ENCODE measurements around the gene FBXO31.
A peak's percentile ranks its signal among the peaks of the same experiment; 100 is the strongest.

FBXO31 gene

DNA sequence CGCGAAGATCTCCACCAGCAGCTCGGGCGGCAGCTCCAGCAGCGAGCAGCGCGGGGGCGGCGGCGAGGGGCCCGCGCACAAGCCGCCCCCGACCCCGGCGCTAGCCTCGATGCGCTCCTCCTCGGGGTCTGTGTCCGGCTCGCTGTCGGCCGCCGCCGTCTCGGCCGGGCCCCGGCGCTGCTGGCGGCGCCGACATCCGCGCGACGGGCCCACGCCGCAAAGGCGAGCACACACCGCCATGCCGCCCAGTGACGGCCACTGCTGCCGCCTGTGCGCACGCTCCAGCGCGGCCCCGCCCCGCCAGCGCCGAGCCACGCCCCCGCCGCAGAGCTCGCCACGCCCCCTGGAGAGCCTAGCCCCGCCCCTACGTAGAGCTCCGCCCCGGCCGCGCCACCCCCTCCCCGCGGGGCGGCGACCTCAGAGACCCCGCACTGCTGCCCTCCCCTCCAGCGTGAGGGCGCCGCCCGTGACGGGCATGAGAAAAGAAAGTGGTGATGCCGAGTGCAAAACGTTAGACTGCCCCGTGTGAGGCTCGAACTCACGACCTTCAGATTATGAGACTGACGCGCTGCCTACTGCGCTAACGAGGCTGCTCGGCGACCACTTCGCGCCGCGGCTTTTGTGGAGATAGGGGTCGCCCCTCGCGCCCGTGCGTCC, at the start of gene FBXO31:
FBXO31 (minus strand) TSS at position 272 of the 657 bp plus-strand sequence; CDS start at position 240, 32 bp downstream.
- peak; percentile 88 for DNase-seq (ENCODE audit: low read depth)

DNA sequence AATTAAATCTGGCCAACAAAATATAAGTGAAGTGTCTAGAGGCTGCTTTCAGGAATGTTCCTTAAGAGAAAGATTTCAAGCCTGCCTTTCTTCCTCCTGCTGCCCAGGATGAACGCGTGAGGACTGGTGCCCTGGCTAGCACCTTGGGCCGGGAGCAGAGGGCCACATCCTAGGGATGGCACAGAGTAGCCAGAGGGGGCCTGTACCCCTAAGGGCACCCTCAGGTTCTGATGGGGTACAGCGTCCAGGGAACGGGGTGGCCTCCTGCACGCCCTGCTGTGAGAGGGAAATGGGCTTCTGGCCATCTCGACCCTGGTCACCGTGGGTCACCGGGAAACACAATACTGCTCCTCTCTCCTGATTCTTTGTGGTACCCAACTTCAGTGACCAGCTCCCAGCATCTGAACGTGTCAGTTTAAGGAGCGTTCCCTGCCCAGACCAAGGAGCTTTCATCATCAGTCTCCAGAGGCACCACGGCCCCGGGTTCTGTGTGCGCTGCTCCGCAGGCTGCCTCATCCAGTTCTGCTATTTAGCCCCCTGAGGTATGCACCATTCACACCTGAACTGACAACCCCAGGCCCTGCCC, 48.8 kb upstream of the FBXO31 start:
- DNase-seq (ENCODE audit: low read depth) = no peak

DNA sequence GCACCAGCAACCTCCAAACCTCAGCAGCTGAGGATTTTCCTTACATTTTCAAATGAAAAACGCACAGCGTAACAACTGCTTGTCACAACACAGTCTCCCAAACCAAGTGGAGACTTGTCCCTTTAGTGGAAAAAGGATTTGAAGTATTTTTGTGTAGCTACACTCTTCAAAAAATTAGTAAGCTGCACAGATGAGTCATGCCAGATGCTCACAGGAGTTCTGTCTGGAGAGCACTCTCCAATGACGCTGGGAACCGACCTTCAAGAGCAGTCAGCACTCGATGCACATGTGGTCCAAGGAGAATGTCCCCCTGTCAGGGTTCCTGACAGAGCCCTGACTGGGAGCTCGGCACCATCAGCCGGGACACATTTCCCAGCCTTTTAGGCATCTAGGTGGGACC, 48.4 kb upstream of the FBXO31 start:
- DNase-seq (ENCODE audit: low read depth) = no peak

- DNase-seq (ENCODE audit: low read depth) = no peak
Observed at GRCh38 chr16:87426423-87427215, 43.0 kb upstream of the FBXO31 start.

GRCh38 chr16:87425941-87426340, 42.4 kb upstream of the FBXO31 start:
- DNase-seq (ENCODE audit: low read depth) = no peak

DNA sequence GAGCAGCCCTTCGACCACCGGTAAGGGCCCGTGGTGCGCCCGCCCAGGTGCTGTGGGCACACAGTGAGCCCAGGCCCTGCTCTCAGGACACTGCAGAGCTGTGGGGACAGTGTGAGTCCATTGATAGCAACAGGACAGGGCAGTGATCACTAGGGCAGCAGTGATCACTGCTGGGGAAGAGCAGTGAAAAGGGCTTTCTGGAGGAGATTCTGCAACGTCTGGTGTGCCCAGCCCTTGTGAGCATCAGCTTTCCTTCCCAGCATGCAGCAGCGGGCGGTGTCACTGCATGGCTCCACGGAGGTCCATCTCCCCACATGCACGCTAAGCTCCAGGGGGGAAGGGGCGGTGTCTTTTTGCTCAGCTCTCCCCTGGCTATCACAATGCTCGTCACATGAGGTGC, 40.7 kb upstream of the FBXO31 start:
- DNase-seq (ENCODE audit: low read depth) = no peak

DNA sequence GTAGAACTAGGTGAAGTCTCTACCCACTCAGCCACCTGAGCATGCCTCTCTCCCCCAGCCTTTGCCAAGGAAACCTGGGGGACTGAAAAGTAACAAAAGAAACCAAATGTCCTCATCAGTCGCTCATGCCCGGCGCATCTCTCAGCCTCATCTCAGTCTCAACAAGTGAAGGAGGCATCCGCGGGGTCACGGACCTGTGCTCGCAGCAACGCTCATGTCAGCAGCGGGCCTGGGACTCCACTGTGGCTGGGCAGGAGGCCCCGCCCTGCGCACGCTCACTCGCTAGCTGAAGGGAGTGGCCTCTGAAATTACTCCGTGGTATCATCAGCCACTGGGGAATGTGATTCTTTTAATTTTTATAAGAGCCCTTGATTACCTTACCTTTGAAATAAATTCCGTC, 39.9 kb upstream of the FBXO31 start:
- DNase-seq (ENCODE audit: low read depth) = no peak

GRCh38 chr16:87422106-87422505, 38.5 kb upstream of the FBXO31 start:
- DNase-seq (ENCODE audit: low read depth) = no peak

GRCh38 chr16:87421003-87421912, 37.7 kb upstream of the FBXO31 start:
- no peak for DNase-seq (ENCODE audit: low read depth)

DNA sequence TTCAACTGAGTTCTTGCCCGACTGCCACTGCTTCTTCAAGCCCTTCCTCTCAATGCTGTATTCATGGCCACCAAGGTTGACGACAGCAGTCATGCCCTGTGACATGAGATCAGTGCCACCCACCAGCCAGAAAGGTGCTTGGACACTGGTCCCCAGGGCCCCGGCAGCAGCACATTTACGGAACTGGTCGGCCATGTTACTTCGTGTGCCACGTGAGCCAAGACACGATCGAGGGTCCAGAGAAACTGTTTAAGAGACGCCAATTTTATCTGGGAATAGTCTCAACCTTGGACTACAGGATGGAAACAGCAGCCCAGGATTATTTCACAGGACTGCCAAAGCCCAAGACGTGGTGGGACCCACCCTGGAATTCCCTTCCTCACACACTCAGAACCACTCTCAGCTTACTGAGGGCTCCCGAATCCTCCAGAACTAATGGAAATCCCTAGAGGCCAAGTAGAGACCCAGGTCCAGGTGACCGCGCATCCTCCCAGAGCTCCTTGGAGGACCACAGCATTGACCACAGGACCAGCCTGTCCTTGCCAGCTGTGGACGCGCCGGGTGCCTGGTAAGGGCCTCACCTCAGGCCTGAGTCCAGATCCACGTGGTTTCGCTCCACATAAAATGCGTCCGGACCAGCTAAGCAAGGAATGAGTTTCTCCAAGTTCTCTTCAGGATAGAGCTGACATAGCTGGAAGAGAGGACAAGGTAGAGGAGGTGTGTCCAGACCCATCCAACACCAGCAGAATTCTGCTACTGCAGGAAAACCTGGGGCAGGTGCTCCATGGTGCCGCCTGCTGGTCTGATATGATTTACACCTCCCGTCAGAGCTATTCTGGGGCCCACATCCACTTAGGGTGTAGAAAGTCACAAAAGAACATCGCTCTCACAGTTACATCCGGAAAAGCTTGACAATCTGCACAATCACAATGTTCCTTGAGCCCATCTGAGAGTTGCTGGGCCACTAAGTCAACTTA, 36.7 kb upstream of the FBXO31 start:
- DNase-seq (ENCODE audit: low read depth) = no peak

- DNase-seq (ENCODE audit: low read depth) = no peak
Observed at GRCh38 chr16:87418644-87419043, 35.1 kb upstream of the FBXO31 start.

DNA sequence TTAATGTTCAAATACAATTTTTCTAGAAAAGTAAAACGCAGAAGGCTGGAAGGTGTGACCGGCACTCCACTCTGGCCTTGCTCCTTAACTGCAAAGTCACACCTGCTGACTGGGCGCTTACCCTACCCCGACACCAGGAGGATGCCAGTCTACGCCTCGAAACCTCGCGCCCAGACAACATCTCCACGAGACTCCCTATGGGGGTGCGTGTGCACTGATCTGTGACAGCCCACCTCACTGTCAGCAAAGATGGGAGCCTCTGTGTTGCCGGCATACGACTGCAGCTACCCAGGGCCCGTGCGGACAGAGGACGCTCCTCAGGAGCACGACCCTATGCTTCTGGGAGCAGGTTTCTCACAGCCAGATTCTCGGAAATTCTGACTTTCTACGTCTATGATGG, 34.6 kb upstream of the FBXO31 start:
- DNase-seq (ENCODE audit: low read depth) = no peak

DNA sequence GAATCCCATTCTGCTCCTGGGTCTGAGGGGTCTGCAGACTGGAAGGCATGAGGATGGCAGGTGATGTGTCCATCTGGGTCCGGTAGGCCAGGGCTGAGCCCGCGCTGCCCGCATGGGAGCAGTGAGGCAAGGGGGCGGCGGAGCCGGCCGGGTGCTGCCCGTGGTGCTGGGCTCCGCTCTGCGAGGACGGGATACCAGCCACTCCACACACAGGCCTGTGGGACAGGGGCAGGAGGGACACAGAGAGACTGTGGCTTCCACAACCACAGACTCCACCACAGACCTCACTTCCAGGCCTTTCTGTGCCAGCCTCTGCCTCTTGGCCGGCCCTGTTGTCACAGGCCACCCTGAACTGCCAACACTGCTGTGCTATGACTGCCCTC, 33.9 kb upstream of the FBXO31 start:
- no peak for DNase-seq (ENCODE audit: low read depth)

- no peak for DNase-seq (ENCODE audit: low read depth)
Observed at GRCh38 chr16:87416826-87417527, 33.4 kb upstream of the FBXO31 start.

DNA sequence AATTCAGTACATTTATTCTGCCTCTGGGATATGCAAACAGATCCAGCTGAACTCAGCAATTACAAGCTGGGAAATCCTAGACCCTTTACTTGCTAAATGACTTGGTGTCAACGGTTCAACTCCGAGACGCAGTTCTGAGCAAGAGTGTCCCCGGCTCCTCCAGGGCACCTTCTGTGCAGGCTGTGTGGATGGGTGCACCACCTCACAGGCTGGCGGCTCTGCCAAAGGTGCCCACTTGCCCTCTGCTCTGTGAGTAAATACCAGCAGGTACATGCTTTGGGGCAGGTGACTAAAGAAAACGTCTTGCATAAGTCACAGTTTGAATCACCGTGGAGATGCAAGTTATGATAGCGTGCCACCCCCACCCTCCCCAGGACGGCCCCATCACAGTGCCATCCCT, 31.9 kb upstream of the FBXO31 start:
- DNase-seq (ENCODE audit: low read depth) = no peak

DNA sequence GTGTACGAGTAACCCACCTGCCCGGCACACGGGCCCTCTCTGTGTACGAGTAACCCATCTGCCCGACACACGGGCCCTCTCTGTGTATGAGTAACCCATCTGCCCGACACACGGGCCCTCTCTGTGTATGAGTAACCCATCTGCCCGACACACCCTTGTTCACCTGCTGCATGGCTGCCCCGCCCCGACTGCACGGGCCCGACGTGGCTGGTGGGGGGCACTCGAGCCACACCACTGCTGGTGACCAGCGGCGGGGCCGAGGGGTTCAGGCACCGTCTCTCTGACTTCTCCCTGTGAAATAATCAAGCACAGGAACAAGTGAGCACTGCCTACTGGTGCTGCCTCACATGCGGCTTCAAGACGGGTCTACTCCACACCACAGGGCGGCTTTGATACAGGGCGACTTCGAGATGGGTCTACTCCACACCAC, 30.7 kb upstream of the FBXO31 start:
- no peak for DNase-seq (ENCODE audit: low read depth)

- no peak for DNase-seq (ENCODE audit: low read depth)
Observed at GRCh38 chr16:87412996-87413421, 29.4 kb upstream of the FBXO31 start.

- DNase-seq (ENCODE audit: low read depth) = no peak
Observed at GRCh38 chr16:87412371-87412995, 28.9 kb upstream of the FBXO31 start.

DNA sequence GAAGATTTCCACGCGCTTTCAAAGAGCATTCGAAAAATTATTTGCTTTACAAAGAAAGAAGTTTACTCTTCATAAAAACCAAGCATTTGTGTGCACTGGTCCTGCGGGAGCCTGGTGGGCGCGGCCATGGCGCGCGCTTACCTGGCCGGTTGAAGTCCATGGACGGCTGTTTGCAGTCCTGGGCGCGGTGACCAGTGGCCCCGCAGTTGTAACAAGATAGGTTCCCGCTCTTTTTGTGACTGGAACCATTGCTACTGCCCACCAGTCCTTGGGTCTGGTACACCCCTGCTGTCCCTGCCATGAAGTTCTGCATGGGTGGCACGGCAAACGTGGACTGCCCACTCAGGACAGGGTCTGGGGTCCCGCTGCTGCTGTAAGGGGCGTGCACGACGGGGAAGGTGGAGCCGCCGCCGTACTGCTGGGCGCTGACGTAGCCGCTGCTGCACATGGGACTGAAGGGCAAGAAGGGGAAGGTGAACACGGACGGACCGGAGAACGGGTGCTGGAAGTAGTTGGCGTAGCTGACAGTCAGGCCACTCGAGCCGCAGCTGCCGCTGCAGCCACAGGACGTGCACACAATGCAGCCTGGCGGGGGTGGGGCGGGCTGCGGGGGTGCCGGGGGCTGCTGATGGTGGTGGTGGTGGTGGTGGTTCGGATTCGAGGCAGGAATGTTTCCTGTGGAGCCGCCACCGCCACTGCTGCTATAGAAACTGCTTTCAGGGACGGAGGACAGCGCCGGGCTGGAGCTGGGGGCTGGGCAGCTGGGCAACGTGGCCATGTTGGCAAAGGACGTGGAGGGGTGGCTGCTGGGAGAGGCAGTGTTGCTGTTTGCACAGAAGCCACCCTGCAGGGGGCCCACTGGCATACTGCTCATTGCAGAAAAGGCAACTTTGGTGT, 28.0 kb upstream of the FBXO31 start:
- DNase-seq (ENCODE audit: low read depth) = no peak
